ENCODE results near the gene LTC4S.
A peak's percentile ranks its signal among the peaks of the same experiment; 100 is the strongest.

LTC4S gene

DNA sequence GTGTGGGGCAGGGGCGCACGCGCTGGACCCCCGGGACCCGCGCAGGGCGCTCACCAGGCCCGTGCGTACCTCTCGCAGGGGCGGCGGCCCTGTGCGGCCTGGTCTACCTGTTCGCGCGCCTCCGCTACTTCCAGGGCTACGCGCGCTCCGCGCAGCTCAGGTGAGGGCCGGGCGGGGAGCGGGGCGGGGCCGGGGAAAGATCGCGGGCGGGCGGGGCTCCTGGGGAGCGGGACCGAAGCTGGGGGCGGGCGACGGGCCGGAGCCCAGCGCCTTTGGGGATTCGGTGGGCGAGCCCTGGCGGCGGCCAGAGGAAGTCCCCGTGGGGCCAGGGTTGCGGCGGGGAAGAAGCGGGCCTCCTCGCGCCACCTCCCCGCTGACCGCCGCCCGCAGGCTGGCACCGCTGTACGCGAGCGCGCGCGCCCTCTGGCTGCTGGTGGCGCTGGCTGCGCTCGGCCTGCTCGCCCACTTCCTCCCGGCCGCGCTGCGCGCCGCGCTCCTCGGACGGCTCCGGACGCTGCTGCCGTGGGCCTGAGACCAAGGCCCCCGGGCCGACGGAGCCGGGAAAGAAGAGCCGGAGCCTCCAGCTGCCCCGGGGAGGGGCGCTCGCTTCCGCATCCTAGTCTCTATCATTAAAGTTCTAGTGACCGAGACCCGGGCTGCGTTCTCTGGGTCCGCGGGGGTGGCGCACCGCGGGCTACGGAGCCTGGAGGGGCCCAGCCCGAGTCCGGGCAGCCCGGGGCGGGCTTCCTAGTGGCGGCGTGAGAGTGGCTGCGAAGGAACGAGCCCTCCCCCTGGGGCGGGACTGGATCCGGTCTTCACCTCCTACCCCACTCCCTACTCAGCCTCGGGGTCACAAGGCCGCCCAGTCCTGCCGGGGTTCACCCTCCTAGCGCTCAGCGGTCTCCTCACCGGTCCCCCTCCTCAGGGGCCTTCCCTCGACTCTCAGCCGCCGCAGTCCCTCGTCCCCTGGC lies 2.4 kb downstream of the LTC4S start:
- H3K4me3 ChIP-seq (ENCODE audit: low read length), result peak overlapping the region; percentile 59; the same call in 1 of the 2 replicates
- TF ChIP-seq ZNF274 (IDR thresholded peaks at IDR 0.05; ENCODE audit: low read depth, low read length), result no peak

DNA sequence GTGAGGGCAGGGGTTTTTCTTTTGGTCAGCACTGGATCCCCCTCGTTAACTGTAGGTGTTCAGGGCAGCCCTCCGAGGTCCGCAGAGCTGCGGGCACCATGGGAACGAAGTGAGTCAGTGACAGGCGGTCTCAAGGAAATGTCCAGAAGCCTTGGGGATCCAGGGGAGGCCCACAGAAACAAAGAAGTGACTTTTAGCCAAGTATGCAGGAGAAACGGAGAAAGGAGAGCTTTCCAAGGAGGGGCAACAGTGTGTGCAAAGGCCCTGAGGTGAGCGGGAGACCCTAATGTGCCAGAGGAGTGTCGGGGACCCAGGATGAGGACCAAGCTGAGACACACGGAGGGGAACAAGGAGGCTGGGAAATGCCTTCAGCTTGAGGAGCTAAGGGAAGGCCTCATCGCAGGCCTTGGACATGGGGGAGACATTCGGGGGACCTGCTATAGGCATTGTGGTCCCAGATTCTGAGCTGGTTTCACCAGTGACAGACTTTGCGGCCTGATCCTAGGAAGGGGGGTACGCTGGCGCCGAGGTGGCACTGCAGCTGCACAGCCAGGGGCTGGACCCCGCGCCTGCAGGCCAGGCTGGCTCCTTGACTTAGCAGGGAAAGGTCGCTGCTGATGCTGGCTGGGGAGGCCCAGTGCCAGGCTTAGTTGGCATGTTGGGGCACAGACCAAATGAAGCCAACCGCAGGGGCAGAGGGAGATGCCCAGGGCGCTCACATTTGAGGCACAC lies 3.3 kb downstream of the LTC4S start:
- TF ChIP-seq ZNF274 (IDR thresholded peaks at IDR 0.05; ENCODE audit: low read depth, low read length), result no peak
- H3K4me3 ChIP-seq (ENCODE audit: low read length), result peak overlapping the region; percentile 59; the same call in 1 of the 2 replicates

DNA sequence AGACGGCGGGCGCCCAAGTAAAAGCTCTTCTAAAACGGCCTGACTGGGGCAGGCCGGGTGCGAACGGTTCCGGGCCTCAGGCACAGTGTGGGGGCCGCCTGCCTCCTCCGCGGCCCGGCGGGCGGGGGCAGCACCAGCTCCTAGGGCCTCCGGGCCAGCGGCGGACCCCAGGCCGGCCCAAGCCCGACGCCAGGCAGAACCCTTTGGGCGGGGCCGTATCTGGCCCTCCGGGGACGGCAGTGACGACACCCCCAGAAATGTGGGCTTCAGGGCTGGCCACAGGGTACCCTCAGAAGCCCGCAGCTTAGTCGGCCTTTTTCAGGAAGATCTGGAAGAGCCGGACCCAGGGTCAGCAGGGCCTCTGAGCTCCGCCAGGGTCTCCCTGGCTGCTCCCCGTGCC lies 4.0 kb downstream of the LTC4S start:
- no peak for TF ChIP-seq ZNF274 (IDR thresholded peaks at IDR 0.05; ENCODE audit: low read depth, low read length)
- H3K4me3 ChIP-seq (ENCODE audit: low read length), result no peak overlapping the region

DNA sequence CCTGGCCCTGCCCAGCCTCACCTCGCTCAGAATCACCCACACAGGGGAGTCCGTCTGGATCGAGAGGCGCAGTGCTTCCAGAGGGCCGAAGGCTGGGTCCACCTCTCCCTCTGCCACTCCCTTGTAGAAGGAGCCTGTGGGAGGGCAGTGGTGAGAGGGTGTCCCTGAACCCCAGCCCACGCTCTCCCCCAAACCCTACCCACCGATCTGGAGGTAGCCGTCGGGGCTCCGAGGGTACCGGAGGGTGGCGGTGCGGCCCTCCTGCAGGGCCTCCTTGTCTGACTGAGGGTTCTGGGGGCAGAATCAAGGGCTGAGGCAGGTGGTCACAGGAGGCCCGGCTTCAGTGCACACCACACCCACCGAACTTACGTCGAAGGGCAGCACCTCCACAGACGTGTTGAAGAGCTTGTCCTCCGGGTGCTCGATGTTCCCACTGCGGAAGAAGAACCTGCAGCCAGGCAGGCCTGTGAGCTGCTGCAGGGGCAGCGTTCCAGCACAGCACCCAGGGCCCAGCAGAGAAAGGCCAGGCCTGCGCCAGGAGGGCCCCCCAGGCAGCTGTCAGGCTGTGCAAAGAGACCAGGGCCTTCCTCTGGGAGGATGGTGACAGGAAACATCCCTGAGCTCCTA lies 4.5 kb downstream of the LTC4S start:
- no peak overlapping the region for H3K4me3 ChIP-seq (ENCODE audit: low read length)
- TF ChIP-seq ZNF274 (IDR thresholded peaks at IDR 0.05; ENCODE audit: low read depth, low read length), result no peak

DNA sequence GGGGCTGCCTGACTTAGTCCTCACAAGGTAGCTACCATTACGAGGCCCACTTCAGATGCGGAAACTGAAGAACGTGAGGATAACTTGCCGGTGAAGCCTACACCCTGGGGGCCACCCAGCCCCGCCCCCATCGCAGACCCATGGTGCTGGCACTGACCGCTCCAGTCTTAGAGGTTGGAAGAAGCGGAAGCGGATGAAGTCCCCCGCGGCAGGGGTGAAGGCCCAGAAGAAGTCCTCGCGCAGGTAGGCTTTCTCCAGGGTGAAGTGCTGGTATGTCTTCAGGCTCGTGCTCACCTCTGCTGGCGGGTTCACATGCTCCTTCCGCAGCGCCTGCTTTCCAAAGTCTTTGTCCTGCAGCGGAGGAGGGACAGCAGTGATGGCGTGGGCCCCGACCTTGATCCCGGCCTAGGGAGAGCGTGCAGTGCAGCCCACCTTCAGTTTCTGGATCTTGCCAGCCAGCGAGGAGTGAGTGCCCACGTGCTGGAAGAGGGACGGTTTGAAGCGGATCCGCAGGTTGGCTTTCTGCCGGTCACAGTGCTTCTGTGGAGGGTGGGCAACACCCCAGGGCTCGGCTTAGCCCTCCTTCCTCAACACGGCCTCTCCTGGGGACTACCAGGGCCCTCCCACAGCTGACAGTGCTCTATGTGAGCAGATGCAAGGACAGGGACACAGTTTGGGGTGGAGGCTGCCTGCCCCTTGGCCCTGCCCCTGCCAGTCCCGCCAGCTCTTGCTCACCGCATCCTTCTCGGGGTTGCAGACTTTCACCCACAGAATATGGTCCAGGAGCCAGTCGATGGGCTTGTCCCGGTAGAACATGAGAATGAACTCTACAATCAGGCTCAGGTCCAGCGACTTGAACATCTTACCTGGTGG lies 5.2 kb downstream of the LTC4S start:
- H3K4me3 ChIP-seq (ENCODE audit: low read length), result no peak overlapping the region
- no peak for TF ChIP-seq ZNF274 (IDR thresholded peaks at IDR 0.05; ENCODE audit: low read depth, low read length)

DNA sequence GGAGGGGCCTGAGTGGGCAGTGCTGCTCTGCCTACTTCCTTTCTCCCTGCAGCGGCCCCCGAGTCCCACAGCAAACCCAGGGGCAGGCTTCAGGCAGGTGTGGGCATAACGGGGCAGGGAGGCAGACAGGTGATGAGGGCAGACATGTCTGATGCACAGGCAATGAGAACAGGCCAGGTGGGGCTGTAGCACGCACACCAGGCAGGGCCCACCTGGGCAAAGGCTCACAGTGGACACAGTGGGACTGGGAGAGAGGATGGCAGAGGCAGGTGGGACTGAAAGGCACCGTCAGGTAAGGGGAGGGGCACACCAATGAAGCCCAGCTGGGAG lies 5.8 kb downstream of the LTC4S start:
- no peak for TF ChIP-seq ZNF274 (IDR thresholded peaks at IDR 0.05; ENCODE audit: low read depth, low read length)
- H3K4me3 ChIP-seq (ENCODE audit: low read length), result no peak overlapping the region

DNA sequence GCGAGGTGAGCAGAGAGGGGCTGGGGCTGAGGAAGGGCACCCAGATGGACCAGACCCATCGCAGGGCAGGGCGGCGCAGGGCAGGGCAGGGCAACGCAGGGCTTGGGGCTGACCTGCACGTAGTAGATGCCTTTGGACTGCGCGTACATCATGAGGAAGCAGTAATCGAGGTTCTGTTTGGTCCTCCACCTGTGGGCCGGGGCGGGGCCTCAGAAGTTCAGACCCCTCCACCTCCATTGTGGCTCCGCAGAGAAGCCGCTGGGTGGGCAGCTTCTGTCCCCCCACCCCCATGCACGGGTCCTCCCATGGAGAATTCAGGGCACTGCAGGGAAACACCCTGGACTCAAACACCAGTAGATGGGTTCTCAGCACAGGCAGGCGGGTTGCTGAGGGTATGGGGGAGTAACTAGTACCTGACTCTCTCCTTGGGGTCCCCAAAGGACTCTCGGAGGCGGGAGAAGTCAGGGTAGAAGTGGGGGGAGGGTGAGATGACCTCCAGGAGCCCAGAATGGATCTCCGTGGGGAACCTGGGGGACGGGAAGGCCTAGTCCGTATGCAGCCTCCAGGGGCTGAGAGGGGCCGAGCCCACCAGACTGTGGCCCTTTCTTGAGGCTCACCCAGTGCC lies 6.4 kb downstream of the LTC4S start:
- no peak for TF ChIP-seq ZNF274 (IDR thresholded peaks at IDR 0.05; ENCODE audit: low read depth, low read length)
- no peak overlapping the region for H3K4me3 ChIP-seq (ENCODE audit: low read length)

DNA sequence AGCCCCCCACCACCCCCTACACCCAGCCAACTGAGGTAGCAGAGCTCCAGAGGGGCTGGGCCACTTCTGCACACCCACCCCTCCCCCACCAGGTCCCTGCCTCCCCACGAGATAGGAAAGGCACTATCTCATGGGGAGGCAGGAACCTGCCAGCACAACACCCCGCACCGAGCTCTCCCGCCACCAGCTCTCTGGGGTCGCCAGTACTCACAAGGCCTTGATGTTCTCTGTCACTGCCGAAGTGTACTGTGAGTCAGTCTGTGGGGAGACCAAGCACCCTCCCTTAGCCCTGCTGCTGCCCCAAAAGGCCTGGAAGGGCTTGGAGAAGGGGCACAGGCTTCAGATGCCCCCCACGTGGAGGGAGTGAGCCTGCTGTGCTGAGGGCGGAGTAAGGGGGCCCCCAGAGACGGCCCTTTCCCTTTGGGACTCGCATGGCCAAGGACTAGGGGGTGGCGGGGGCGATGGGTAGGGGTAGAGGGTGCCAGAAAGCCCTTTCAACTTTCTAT lies 7.0 kb downstream of the LTC4S start:
- TF ChIP-seq ZNF274 (IDR thresholded peaks at IDR 0.05; ENCODE audit: low read depth, low read length), result no peak
- no peak overlapping the region for H3K4me3 ChIP-seq (ENCODE audit: low read length)

DNA sequence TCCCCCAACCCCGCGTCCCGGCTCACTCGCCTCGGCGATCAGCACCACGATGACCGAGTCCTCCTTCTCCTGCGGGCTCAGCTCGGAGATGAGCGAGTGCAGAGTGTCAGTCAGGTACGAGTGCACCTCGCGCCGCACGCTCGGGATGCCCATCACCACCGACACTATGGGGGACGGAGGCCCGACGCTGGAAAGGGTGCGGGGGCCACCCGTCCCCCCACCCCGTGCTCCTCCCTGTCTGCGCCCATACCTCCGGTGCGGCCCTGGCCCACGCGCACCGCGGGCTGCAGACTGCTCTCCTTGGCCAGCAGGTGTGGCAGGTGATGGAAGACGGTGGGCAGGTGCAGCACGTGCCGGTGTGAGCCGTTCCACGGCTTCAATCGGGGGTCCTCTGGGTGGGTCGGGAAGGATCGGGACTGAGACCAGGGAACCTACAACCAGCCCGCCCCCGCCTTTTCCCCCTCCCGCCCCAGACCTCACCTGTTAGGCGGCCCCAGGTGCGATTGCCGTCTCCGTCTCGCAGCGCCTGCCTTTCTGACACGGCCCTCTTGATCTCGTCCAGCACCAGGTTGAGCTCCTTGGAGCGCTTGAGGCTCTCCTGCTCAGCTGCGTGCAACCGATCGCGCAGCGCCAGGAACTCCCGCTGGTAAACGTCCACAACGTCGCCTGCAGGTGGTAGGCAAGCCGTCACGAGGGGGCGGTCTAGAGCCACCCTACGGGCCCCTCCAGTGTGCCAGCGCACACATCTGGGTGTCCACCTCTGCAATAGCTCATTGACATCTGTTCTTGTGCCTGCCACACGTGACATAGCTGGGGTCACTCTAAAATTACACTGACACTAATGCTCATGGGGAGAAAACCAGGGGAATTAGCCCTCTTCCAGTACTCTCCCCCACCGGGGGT lies 7.8 kb downstream of the LTC4S start:
- no peak for TF ChIP-seq ZNF274 (IDR thresholded peaks at IDR 0.05; ENCODE audit: low read depth, low read length)
- no peak overlapping the region for H3K4me3 ChIP-seq (ENCODE audit: low read length)

DNA sequence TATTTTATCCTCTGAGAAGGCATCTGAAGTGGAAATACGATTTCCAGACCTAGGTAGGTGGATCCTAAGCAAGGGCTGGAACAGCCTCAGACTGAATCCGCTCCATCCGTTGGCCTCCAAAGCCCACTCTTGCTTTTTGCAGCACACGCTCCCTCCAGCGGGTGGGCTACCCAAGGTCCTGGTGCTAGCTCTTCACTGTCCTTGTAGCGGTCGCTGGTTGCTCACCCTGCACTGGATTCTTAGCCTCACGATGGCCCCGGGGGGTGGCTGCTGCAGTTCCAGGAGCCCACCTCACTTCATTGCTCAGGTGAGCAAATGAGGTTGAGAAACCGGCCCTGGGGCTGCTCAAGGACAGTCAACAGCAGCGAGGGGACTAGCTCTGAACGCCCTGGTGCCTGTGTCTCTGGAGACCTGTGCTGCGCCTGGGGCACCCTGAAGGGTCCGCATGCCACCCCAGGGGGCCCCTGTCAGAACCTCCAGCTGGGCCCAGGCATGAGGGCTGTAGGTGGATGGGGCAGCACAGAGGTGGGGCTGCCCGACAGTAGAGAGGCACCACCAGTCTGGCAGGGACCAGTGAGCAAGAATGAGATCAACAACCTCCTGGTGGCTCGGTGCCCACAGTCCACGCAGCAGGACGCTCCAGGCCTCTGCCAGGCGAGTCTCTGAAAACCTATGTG lies 8.6 kb downstream of the LTC4S start:
- TF ChIP-seq ZNF274 (IDR thresholded peaks at IDR 0.05; ENCODE audit: low read depth, low read length), result no peak
- no peak overlapping the region for H3K4me3 ChIP-seq (ENCODE audit: low read length)

DNA sequence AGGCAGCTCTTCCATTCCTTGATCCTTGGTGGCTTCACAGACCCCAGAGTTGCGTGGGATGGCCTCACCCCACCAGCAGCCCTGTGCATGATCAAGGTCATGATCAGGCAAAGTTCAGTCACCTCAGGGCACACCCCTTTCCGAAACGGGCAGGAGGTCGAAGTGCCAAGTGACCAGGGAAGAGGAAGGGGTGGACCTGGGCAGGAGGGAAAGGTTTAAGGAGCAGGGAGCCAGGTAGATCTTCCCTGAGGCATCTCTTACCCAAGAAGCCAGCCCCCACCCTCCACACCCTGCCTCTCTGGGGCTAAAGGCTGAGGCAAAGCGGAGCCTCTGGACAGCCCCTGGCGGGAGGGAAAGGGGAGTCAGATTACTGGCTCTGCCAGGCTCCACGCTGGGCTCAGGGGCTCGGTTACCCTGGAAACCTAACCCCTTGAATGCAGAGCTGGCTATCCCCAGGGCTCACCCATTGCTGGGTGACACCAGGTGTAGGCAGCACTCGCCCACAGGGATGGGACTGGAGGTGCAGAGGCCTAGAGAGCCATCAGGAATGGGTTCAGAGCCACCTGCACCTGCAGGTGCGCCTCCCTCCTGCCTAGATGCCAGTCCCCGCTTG lies 9.3 kb downstream of the LTC4S start:
- H3K4me3 ChIP-seq (ENCODE audit: low read length), result no peak overlapping the region
- no peak for TF ChIP-seq ZNF274 (IDR thresholded peaks at IDR 0.05; ENCODE audit: low read depth, low read length)
